ENCODE measurements around the gene CHAC1. TPM values are rescaled to one million over a fixed set of nuclear protein-coding genes. Genes with fewer than 3 reads are reported as not detected.

The CHAC1 gene
- total RNA-seq, 1 donor = 30.0 TPM

GRCh38 chr15:40906991-40907802 lies 46.1 kb upstream of the CHAC1 start:
- Histone ChIP-seq H2AFZ (ENCODE audit: low read length) (peak overlapping the region; percentile 47), H3K4me2 (ENCODE audit: insufficient read depth, low read length) (peak overlapping the region; percentile 92), H3K4me1 (ENCODE audit: insufficient read depth, low read length) (peaks cover 34% of the 10 kb centered on the region), H4K20me1 (ENCODE audit: insufficient read depth, low read length) (peaks cover 29% of the 10 kb centered on the region), H3K9me3 (ENCODE audit: low read depth, low read length) (no peaks in the 10 kb centered on the region), H3K27me3 (ENCODE audit: insufficient read depth, low read length) (no peaks in the 10 kb centered on the region), H3K27ac (ENCODE audit: low read depth, low read length) (peak overlapping the region; percentile 69), H3K36me3 (ENCODE audit: insufficient read depth, low read length) (peaks cover 19% of the 10 kb centered on the region), H3K79me2 (ENCODE audit: insufficient read depth, low read length) (peaks cover 23% of the 10 kb centered on the region), H3K4me3 (ENCODE audit: insufficient read depth, low read length) (peak overlapping the region; percentile 74)
- peak; percentile 65 for DNase-seq (ENCODE audit: insufficient read length, low spot score, missing footprints)
- TF ChIP-seq, protein P1, sequence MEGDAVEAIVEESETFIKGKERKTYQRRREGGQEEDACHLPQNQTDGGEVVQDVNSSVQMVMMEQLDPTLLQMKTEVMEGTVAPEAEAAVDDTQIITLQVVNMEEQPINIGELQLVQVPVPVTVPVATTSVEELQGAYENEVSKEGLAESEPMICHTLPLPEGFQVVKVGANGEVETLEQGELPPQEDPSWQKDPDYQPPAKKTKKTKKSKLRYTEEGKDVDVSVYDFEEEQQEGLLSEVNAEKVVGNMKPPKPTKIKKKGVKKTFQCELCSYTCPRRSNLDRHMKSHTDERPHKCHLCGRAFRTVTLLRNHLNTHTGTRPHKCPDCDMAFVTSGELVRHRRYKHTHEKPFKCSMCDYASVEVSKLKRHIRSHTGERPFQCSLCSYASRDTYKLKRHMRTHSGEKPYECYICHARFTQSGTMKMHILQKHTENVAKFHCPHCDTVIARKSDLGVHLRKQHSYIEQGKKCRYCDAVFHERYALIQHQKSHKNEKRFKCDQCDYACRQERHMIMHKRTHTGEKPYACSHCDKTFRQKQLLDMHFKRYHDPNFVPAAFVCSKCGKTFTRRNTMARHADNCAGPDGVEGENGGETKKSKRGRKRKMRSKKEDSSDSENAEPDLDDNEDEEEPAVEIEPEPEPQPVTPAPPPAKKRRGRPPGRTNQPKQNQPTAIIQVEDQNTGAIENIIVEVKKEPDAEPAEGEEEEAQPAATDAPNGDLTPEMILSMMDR (IDR thresholded peaks at IDR 0.05; ENCODE audit: extremely low read depth, low read depth, low read length) = no peak

- DNase-seq (ENCODE audit: insufficient read length, low spot score, missing footprints) = no peak
- TF ChIP-seq, protein P1 (IDR thresholded peaks at IDR 0.05; ENCODE audit: extremely low read depth, low read depth, low read length) = no peak
- no peak overlapping the region for H3K4me2 ChIP-seq (ENCODE audit: insufficient read depth, low read length)
- peaks cover 34% of the 10 kb centered on the region for H3K4me1 ChIP-seq (ENCODE audit: insufficient read depth, low read length)
- H2AFZ ChIP-seq (ENCODE audit: low read length) = no peak overlapping the region
- H3K27me3 ChIP-seq (ENCODE audit: insufficient read depth, low read length) = no peaks in the 10 kb centered on the region
- no peak overlapping the region for H3K4me3 ChIP-seq (ENCODE audit: insufficient read depth, low read length)
- peaks cover 14% of the 10 kb centered on the region for H3K79me2 ChIP-seq (ENCODE audit: insufficient read depth, low read length)
- H4K20me1 ChIP-seq (ENCODE audit: insufficient read depth, low read length) = peaks cover 20% of the 10 kb centered on the region
- no peak overlapping the region for H3K27ac ChIP-seq (ENCODE audit: low read depth, low read length)
- peaks cover 11% of the 10 kb centered on the region for H3K36me3 ChIP-seq (ENCODE audit: insufficient read depth, low read length)
- H3K9me3 ChIP-seq (ENCODE audit: low read depth, low read length) = no peaks in the 10 kb centered on the region
Measured at GRCh38 chr15:40908095-40908494, 45.2 kb upstream of the CHAC1 start.

- Histone ChIP-seq H4K20me1 (ENCODE audit: insufficient read depth, low read length) (peaks cover 3% of the 10 kb centered on the region), H3K4me1 (ENCODE audit: insufficient read depth, low read length) (peaks cover 34% of the 10 kb centered on the region), H3K79me2 (ENCODE audit: insufficient read depth, low read length) (peaks cover 3% of the 10 kb centered on the region), H3K27ac (ENCODE audit: low read depth, low read length) (peak overlapping the region; percentile 16), H3K27me3 (ENCODE audit: insufficient read depth, low read length) (no peaks in the 10 kb centered on the region), H3K4me3 (ENCODE audit: insufficient read depth, low read length) (no peak overlapping the region), H3K4me2 (ENCODE audit: insufficient read depth, low read length) (peak overlapping the region; percentile 8), H3K9me3 (ENCODE audit: low read depth, low read length) (no peaks in the 10 kb centered on the region), H2AFZ (ENCODE audit: low read length) (peak overlapping the region; percentile 22), H3K36me3 (ENCODE audit: insufficient read depth, low read length) (no peaks in the 10 kb centered on the region)
- peak; percentile 83 for DNase-seq (ENCODE audit: insufficient read length, low spot score, missing footprints)
- TF ChIP-seq, protein P1 (IDR thresholded peaks at IDR 0.05; ENCODE audit: extremely low read depth, low read depth, low read length) = no peak
Measured at GRCh38 chr15:40909662-40910630, 43.3 kb upstream of the CHAC1 start.

Data from osteoblast (primary cell).